Activated naive CD8-positive, alpha-beta T cell treated with anti-CD3 and anti-CD28 coated beads, Interleukin-2, amount 50 U/mL, for 16 hours (primary cell): ENCODE data around the gene TSHZ3.

Experiments used
- DNase-seq: peaks from one replicate; pipeline ENCODE4 v3.0.0-alpha.2; 2020; ENCODE audit warnings: low read depth, low spot score

Gene TSHZ3

GRCh38 chr19:31354799-31355664, 5.8 kb upstream of the TSHZ3 start:
- no peak for DNase-seq

- DNase-seq = no peak
Measured at GRCh38 chr19:31354316-31354715, 5.1 kb upstream of the TSHZ3 start.

GRCh38 chr19:31353833-31354232, 4.6 kb upstream of the TSHZ3 start:
- DNase-seq = no peak

DNA sequence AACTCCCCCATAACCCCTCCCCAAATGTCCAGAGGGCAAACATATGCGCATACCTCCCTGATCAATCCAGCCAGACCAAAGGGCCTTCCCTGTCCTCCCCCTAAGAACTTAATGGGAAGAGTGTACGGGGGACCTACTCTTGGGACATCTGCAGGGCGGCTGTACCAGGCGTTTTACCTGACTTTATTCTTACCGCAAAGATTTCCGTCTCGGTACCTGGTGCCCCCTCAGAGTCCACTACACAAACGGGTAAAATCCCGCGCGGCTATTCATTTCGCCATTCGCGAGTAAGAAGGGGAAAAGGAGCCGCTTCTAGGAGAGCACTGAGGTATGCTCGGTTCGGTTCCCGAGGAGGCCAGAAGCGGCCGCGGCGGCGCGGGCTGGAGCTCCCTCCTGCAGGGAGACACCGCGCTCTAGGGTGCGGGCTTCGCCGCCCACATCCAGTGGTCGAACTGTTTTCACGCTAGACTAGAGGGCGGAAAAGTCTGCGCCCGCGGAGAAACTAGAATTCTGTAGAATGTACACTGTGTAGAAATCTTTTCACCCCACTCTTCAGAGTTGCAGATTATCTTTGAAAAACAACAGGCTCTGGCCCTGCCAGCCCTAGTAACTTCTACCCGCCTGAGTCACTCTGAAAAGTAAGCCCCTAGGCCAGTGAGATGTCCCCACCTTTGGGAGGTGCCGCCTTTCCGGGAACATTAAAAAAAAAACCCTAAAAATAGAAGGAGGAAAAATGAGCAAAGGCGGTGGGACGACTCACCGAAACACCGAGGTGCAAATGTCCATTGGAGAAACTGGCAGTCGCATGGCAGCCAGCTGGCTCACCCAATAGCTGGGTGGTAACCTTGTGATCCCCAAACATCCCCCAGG, 3.8 kb upstream of the TSHZ3 start:
- no peak for DNase-seq

GRCh38 chr19:31352296-31352781, 3.1 kb upstream of the TSHZ3 start:
- no peak for DNase-seq

DNA sequence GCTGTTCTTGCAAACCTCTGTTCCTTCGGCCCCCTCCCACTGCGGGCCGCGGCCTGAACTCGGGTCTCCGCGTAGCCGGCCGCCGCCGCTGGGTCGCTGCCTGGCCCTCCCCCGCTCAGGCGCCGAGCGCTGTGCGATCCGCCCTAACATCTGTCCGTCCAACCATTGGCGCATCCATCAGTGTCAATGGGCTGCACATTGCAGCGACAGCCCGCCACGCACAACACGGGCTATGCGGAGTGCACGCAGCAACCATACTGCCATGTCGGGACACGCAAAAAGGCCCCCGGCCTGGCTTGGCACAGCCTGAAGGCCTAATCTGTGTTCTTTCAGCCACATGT, 2.6 kb upstream of the TSHZ3 start:
- no peak for DNase-seq

DNA sequence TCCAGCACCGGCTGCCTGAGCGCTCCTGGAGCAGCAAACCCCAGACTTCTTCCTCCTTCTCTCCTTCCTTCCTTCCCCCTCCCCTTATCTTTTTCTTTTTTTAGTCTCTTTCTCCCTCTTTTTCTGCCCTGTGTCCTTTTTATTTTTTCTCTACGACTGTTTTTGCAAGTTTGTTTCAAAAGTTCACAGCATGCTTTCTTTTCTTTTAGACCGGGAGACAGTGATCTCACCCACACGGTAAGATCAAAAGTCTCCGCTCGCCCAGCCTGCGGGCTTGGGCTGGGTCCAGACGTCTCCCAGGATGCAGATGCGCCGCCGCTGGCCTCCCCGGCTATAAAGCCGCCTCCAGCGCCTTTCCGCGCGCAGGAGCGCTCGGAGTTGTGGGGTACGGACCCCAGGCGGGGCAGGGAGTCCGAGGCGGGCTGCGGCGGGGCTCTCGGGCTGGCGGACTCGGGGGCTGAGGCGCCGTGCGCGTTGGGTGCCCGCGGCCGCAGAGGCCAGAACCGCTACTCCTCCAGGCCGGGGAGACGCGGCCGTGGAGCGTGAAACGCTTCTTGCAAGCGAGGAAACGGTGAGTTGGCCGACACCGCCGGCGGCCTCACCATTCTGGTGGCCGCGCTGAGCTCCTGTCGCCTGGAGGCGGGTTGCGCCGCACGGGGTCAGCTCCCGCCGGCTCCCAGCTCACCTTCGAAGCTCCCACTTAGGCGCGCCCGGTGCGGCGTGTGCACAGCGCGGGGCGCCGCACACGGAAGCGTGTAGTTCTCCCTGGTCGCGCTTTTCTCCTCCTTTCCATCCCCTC, 2.0 kb upstream of the TSHZ3 start:
- DNase-seq = no peak

- no peak for DNase-seq
Measured at GRCh38 chr19:31350693-31351055, 1.4 kb upstream of the TSHZ3 start.

GRCh38 chr19:31350033-31350692, 927 bp upstream of the TSHZ3 start:
- no peak for DNase-seq

- no peak for DNase-seq
Measured at GRCh38 chr19:31348481-31349159, 616 bp downstream of the TSHZ3 start.

GRCh38 chr19:31347828-31348392, 1.3 kb downstream of the TSHZ3 start:
- DNase-seq = no peak

DNA sequence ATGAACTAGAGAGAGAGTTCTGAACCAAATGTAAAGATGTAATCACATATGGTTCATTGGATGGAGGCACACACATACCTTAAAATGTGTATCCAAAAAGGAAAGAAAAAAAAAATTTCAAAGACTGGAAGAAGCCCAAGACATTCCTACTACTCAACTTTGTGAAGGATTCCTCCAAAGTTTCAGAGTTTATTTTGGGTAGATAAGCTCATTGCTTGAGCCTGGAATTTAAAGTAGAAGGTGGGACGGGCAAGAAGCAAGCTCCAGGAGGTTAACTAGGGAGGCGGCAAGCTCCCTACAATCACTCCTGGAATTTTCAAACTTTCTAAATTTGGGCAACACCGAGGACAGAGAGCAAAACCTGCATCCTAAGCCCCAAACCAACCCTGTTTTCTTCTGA, 1.9 kb downstream of the TSHZ3 start:
- DNase-seq = no peak

DNA sequence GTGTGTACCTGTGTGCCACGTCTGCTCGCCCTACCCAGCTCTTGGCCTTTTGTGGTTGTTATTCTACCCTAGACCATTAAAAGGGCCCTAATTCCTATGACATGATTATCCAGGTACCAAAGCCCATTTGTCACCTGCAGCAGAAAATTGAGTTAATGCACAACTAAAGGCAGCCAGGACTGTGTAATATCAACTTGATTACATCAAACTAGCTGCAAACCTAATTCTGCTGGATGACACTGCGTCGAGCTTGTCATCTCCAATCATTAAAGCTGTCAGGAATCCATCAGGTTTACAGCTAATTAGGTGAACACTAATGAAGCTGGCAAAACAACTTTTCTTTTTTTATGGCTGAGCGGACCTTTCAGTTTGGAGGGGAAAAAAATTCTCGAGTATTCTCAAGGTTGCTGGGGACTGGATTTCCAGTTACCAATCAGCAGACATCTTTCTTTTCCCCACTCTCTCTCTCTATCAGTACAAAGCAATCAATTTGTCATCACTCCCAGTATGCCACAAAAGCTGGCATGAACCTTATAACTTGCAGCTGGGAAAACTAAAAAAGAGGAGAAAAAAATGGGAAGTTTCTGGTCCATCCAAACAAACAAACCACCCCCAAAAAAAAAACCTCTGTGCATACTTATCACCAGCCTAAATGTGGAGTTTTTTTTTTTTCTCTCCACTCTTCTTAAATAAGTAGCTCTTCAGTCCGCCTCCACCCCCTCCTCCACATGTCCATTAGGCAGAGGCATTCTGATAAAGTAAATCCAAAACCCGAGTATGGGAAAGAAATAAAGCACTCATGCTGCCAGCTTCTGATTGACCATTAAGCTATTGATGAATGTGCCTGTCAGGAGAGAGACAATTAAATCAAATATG, 2.8 kb downstream of the TSHZ3 start:
- no peak for DNase-seq

- no peak for DNase-seq
Measured at GRCh38 chr19:31344403-31344802, 4.8 kb downstream of the TSHZ3 start.

DNA sequence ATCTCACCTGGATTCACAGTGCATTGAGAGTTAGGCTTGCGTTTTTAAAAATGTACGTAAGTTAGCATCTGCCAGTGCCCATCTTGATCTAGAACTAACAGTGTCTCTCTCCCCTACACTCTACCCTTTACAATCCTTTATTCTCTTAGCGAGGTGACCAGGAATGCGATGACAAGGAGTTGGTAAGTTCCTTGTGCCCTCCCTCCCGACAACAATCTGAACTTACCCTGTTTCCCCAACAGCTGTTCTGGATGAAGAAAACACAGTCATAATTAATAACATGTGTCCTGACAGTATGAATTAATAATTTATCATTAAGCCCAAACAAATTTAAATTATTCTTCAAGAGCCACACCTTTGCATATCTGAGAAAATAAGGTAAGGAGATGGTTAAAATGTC, 6.3 kb downstream of the TSHZ3 start:
- DNase-seq = no peak

GRCh38 chr19:31340042-31341025, 8.9 kb downstream of the TSHZ3 start:
- no peak for DNase-seq

GRCh38 chr19:31339411-31339810, 9.8 kb downstream of the TSHZ3 start:
- no peak for DNase-seq

GRCh38 chr19:31338069-31338776, 11.0 kb downstream of the TSHZ3 start:
- no peak for DNase-seq
